NCI-H2196 (cell line): Measurements from ENCODE around the gene NACAD.

Experiments used
- DNase-seq: peaks from one replicate; lab custom pipeline; 2025; ENCODE audit not compliant: unreplicated experiment; lab: John Stamatoyannopoulos, UW

Gene NACAD

GRCh38 chr7:45075871-45076796 lies 12.6 kb downstream of the NACAD start:
- no peak for DNase-seq

GRCh38 chr7:45075355-45075644 lies 13.5 kb downstream of the NACAD start:
- DNase-seq, result no peak

GRCh38 chr7:45074528-45075354 lies 14.0 kb downstream of the NACAD start:
- DNase-seq, result no peak

- DNase-seq, result peak; percentile 70
Measured at GRCh38 chr7:45073786-45074527, 14.8 kb downstream of the NACAD start.

GRCh38 chr7:45073031-45073785 lies 15.6 kb downstream of the NACAD start:
- DNase-seq, result no peak

GRCh38 chr7:45072131-45073030 lies 16.4 kb downstream of the NACAD start:
- DNase-seq, result no peak

GRCh38 chr7:45071528-45071927 lies 17.2 kb downstream of the NACAD start:
- DNase-seq, result no peak

GRCh38 chr7:45070254-45070642 lies 18.5 kb downstream of the NACAD start:
- no peak for DNase-seq

GRCh38 chr7:45069444-45070253 lies 19.1 kb downstream of the NACAD start:
- no peak for DNase-seq

- no peak for DNase-seq
Measured at GRCh38 chr7:45068236-45069023, 20.3 kb downstream of the NACAD start.

- no peak for DNase-seq
Measured at GRCh38 chr7:45067582-45067981, 21.2 kb downstream of the NACAD start.

- DNase-seq, result no peak
Measured at GRCh38 chr7:45066409-45066808, 22.4 kb downstream of the NACAD start.

- DNase-seq, result no peak
Measured at GRCh38 chr7:45065031-45065995, 23.5 kb downstream of the NACAD start.

- no peak for DNase-seq
Measured at GRCh38 chr7:45064047-45064725, 24.6 kb downstream of the NACAD start.

GRCh38 chr7:45061806-45062425 lies 26.9 kb downstream of the NACAD start:
- DNase-seq, result no peak

GRCh38 chr7:45061352-45061751 lies 27.4 kb downstream of the NACAD start:
- DNase-seq, result no peak
